H1 (cell line): ENCODE data around the gene ZNF646. TPM values are rescaled to one million over a fixed set of nuclear protein-coding genes. Genes with fewer than 3 reads are reported as not detected.

ENCODE experiments used
- ATF2 ChIP-seq: IDR thresholded peaks from 2 replicates; pipeline ENCODE4 v1.6.1; 2012; ENCODE audit warnings: low read length, inconsistent platforms
- SP4 ChIP-seq: IDR thresholded peaks from 2 replicates; pipeline ENCODE4 v1.6.1; 2012; ENCODE audit warnings: low read length, inconsistent platforms
- polyA plus RNA-seq, 7 experiments: library from polyadenylated mRNA; depleted of rRNA in 3 of 7; stranded (reverse) in 5 of 7; unstranded in 2 of 7; fragments of >200 nt in 5 of 7; fragments of 200-250 nt in 2 of 7; gene quantifications; 1 replicate in 5 of 7; 2 replicates in 1 of 7; 4 replicates in 1 of 7; pipeline versions ENCODE4 v1.2.1 to v1.2.3, GENCODE V29; 2011 to 2013; ENCODE audit warnings: missing spikeins in 2 of 7, mixed read lengths in 2 of 7
- total RNA-seq: library from RNA; stranded (reverse); fragmentation: NEBNext Ultra II Directional; extraction: Animal tissue kit (Norgen Biotek cat#: 25700); gene quantifications from 2 replicates; pipeline ENCODE4 v1.2.1, GENCODE V29; 2021

The ZNF646 gene
- total and polyA plus RNA-seq, 2 of the 8 experiments (the other 6 are each of a cell fraction or from before 2014, with no cell fraction given) = 6.5 to 25.0 TPM

GRCh38 chr16:31031276-31031675 lies 42.9 kb upstream of the ZNF646 start (continued):
- TF ChIP-seq SP4 (no peak), ATF2 (no peak)
